Regular cardiac myocyte (primary cell): ENCODE measurements around the gene DOCK9. TPM values are rescaled to one million over a fixed set of nuclear protein-coding genes. Genes with fewer than 3 reads are reported as not detected.

Source experiments
- total RNA-seq: library from RNA; depleted of rRNA; stranded (reverse); fragments of >200 nt; gene quantifications from 2 replicates; pipeline ENCODE4 v1.2.3, GENCODE V29; 2014

The DOCK9 gene, protein sequence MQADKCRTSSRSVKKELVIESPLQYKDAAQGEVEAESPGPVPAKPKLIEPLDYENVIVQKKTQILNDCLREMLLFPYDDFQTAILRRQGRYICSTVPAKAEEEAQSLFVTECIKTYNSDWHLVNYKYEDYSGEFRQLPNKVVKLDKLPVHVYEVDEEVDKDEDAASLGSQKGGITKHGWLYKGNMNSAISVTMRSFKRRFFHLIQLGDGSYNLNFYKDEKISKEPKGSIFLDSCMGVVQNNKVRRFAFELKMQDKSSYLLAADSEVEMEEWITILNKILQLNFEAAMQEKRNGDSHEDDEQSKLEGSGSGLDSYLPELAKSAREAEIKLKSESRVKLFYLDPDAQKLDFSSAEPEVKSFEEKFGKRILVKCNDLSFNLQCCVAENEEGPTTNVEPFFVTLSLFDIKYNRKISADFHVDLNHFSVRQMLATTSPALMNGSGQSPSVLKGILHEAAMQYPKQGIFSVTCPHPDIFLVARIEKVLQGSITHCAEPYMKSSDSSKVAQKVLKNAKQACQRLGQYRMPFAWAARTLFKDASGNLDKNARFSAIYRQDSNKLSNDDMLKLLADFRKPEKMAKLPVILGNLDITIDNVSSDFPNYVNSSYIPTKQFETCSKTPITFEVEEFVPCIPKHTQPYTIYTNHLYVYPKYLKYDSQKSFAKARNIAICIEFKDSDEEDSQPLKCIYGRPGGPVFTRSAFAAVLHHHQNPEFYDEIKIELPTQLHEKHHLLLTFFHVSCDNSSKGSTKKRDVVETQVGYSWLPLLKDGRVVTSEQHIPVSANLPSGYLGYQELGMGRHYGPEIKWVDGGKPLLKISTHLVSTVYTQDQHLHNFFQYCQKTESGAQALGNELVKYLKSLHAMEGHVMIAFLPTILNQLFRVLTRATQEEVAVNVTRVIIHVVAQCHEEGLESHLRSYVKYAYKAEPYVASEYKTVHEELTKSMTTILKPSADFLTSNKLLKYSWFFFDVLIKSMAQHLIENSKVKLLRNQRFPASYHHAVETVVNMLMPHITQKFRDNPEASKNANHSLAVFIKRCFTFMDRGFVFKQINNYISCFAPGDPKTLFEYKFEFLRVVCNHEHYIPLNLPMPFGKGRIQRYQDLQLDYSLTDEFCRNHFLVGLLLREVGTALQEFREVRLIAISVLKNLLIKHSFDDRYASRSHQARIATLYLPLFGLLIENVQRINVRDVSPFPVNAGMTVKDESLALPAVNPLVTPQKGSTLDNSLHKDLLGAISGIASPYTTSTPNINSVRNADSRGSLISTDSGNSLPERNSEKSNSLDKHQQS (N-terminal part only)
- 10.5 and 18.6 TPM in 2 replicates for total RNA-seq

DNA sequence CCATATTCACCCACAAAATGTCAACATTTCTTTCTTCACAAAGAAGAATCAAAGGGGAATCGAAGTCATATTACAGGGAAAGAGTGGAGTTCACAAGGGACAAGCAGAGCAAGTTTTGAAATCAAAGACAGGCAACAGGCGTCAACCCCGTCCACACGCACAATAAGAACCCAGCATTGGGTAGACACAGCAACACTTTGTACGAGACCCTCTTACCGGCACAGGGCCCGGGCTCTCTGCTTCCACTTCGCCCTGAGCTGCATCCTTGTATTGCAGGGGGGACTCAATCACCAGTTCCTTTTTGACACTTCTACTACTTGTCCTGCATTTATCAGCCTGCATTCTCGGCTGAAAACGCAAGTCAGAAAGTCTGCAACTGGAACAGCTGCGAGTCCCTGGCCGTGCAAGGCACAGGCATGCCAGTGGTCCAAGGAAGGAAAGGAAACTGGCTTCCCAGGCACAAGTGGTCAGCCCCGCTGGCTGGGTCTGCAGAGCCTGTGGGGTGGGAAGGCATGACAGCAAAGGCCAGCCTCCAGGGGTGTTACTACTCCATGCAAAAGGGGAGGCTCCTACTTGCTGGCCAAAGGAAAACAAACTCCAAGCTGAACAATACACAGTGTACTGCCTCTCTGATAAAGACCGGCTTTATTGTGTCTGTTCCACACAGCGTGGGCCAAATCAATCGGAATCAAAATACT is at the start of gene DOCK9:
DOCK9 (minus strand) TSS at position 497 of the 698 bp plus-strand sequence; CDS start at position 342, 155 bp downstream.

DNA sequence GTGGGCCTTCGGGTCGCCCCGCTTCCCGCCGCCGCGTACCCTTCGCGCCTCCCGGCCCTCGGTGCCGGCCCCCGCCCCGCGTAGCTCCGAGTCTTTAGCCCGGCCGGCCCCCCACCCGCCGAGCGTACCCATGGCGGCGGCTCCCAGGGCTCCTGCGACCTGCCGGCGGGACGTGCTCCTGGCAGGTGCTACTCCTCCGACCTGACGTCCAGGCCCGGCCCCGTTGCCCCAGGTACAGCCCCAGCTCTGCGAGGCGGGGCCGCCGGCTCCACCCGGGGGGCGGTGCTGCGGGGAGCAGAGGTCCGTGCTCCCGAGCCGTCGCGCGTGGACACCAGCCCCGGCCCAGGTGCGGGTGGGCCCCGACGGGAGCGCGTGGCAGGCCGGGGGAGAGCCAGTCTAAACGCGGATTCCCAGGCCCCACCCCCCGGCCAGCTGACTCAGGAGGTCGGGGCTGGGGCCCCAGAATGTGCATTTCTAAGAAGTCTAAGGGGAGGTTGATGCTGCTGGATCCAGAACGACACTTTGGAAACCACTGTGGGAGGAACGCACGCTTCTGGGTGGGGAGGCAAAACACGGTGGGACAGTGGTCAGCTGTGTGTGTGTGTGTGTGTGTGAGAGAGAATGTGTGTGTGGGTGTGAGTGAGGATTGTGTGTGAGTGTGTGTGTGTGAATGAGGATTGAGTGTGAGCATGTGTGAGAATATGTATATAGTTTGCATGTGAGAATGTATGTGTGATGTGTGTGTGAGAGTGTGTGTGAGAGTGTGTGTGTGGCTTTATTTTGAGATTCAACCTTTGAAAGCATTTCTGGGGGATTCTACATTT is 225.2 kb downstream of the DOCK9 start, which contains the start of gene SLC15A1:
SLC15A1 (minus strand) TSS at position 206 of the 824 bp plus-strand sequence; CDS start at position 132, 74 bp downstream.

Other genes with a start within 250 kb of the DOCK9 start
- not detected in 2 replicates for gene SLC15A1, start 225.4 kb downstream of the DOCK9 start, total RNA-seq
- 29.6 and 31.8 TPM in 2 replicates for gene UBAC2, start 222.8 kb upstream of the DOCK9 start, total RNA-seq